OCI-LY7 (cell line): ENCODE results near the gene ATG4B.

ENCODE experiments used
- EZH2phosphoT487 ChIP-seq: fragments of 200-600 bp; sonication (generic); IDR thresholded peaks from 2 replicates; pipeline ENCODE4 v1.6.1; 2018; ENCODE audit warnings: low read depth, borderline replicate concordance, mild to moderate bottlenecking, mixed run types, antibody characterized with exemption, low read length, moderate library complexity, mixed read lengths
- TF ChIP-seq, protein P1 (sequence below): fragments of 200-600 bp; sonication (generic); conservative IDR thresholded peaks from 2 replicates; pipeline ENCODE4 v1.5.1; 2014; ENCODE audit warnings: mild to moderate bottlenecking, antibody characterized with exemption, low read length, moderate library complexity, mixed read lengths

DNA sequence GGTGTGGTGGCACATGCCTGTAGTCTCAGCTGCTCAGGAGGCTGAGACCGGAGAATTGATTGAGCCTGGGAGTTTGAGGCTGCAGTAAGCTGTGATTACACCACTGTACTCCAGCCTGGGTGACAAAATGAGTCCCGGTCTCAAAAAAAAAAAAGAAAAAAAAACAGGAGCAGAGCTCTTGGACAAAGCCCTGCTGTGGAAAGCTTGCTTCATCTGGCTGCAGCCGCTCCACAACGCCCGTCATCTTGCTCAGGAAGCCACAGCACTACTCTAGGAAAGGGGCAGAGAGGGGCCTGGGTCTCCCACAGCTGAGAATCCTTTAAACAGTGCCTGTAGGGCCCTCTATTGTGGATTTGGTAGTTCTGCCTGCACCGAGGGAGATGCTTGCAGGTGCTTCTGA lies 11.0 kb downstream of the ATG4B start:
- TF ChIP-seq, protein P1, sequence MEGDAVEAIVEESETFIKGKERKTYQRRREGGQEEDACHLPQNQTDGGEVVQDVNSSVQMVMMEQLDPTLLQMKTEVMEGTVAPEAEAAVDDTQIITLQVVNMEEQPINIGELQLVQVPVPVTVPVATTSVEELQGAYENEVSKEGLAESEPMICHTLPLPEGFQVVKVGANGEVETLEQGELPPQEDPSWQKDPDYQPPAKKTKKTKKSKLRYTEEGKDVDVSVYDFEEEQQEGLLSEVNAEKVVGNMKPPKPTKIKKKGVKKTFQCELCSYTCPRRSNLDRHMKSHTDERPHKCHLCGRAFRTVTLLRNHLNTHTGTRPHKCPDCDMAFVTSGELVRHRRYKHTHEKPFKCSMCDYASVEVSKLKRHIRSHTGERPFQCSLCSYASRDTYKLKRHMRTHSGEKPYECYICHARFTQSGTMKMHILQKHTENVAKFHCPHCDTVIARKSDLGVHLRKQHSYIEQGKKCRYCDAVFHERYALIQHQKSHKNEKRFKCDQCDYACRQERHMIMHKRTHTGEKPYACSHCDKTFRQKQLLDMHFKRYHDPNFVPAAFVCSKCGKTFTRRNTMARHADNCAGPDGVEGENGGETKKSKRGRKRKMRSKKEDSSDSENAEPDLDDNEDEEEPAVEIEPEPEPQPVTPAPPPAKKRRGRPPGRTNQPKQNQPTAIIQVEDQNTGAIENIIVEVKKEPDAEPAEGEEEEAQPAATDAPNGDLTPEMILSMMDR = no peak
- no peak for TF ChIP-seq EZH2phosphoT487
